ENCODE data around the gene DLK1. TPM values are rescaled to one million over a fixed set of nuclear protein-coding genes. Genes with fewer than 3 reads are reported as not detected.

DLK1 gene
- total RNA-seq, 1 donor = 0.09 TPM

DNA sequence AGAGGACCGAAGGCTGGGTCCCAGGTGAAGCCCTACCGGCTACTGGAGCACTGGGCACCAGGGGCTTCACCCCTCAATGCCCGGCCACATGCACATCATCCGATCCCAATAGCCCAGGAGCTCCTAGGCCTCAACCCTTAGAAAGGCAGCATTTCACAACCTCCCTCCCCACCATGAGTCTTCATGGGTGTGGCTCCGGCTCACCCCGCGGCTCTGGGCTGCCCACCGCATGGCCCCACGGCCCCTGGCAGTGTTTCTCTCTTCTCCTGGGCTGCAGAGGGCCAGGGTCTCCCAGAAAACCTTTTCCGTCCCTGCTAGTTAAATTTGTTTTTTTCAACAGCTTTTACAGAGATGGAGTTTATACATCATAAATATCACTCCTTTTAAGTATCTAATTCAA, 28.6 kb upstream of the DLK1 start:
- TF ChIP-seq CTCF (IDR thresholded peaks at IDR 0.05; ENCODE audit: insufficient read depth, low read length) = no peak
- no peak for DNase-seq (ENCODE audit: low read depth)
- no peak overlapping the region for H3K4me3 ChIP-seq (ENCODE audit: low read depth, low read length)

GRCh38 chr14:100698666-100699448, 27.8 kb upstream of the DLK1 start:
- TF ChIP-seq CTCF (IDR thresholded peaks at IDR 0.05; ENCODE audit: insufficient read depth, low read length) = no peak
- DNase-seq (ENCODE audit: low read depth) = no peak
- H3K4me3 ChIP-seq (ENCODE audit: low read depth, low read length) = no peak overlapping the region

GRCh38 chr14:100701314-100701713, 25.4 kb upstream of the DLK1 start:
- no peak for DNase-seq (ENCODE audit: low read depth)
- no peak overlapping the region for H3K4me3 ChIP-seq (ENCODE audit: low read depth, low read length)
- TF ChIP-seq CTCF (IDR thresholded peaks at IDR 0.05; ENCODE audit: insufficient read depth, low read length) = no peak

DNA sequence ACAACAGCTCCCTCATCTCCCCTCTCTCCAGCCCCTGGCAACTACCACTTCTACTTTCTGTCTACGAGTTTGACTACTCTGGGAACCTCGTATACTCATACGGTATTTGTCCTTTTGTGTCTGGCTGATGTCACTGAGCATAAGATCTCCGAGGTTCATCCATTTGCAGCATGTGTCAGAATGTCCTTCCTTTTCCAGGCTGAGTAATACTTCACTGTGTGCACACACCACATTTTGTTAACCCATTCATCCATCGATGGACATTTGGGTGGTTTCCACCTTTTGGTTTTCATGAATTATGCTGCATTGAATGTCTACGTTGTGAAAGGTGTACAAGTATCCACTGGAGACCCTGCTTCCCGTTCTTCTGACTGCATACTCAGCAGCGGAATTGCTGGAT, 24.1 kb upstream of the DLK1 start:
- no peak for DNase-seq (ENCODE audit: low read depth)
- TF ChIP-seq CTCF (IDR thresholded peaks at IDR 0.05; ENCODE audit: insufficient read depth, low read length) = no peak
- H3K4me3 ChIP-seq (ENCODE audit: low read depth, low read length) = no peak overlapping the region

GRCh38 chr14:100703386-100704220, 23.1 kb upstream of the DLK1 start:
- no peak for TF ChIP-seq CTCF (IDR thresholded peaks at IDR 0.05; ENCODE audit: insufficient read depth, low read length)
- H3K4me3 ChIP-seq (ENCODE audit: low read depth, low read length) = no peak overlapping the region
- no peak for DNase-seq (ENCODE audit: low read depth)

DNA sequence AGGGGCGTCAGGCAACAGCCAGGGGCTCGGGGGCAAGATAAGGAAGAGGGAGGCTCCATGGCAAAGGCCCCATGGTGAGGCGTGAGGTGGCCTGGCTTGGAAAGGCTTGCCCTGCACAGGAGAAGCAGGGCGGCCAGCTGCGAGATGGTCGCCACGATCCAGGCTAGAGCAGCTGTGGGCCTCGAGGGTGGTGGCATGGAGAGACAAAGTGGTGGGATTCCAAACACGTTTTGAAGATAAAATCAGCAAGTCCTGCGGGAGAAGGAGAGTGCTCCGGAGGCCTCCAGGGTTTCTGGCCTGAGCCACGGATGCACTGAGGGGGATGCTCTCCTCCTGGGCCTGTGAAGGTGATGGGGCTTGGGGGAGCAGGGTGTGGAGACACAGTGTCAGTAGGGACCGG, 20.5 kb upstream of the DLK1 start:
- DNase-seq (ENCODE audit: low read depth) = no peak
- no peak overlapping the region for H3K4me3 ChIP-seq (ENCODE audit: low read depth, low read length)
- TF ChIP-seq CTCF (IDR thresholded peaks at IDR 0.05; ENCODE audit: insufficient read depth, low read length) = no peak
